ENCODE measurements around the gene SLC15A1. TPM values are rescaled to one million over a fixed set of nuclear protein-coding genes. Genes with fewer than 3 reads are reported as not detected.

The SLC15A1 gene
- total and polyA plus RNA-seq, 4 donors: 5.8 to 19.7 (median 11.6) TPM

DNA sequence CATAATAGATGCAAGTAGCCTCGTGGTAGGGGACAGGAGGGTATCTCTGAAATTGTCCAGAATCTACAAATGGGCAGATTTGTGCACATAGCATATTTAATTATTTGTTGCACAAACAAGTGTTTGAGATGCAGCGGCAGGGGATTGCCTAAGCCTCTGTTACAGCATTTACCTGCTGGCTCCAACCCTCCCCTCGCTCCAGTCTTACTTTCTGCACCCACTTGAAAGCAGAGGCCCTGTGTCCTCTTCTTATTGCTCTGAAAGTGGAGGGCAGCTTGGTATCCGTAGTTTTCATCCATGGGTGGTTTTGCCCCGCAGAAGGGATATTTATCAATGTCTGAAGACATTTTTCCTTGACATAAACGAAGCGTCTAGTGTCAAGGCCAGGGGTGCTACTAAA lies 102.6 kb downstream of the SLC15A1 start:
- Histone ChIP-seq H3K9ac (ENCODE audit: low read depth in 1 of 2, low read length in 2 of 2) (no peak overlapping the region), H3K4me1 (ENCODE audit: control insufficient read depth in 4 of 4, insufficient read depth in 4 of 4, low read length in 3 of 4) (peaks cover 0 to 19% (median 9%) of the 10 kb centered on the region in 4 donors)

DNA sequence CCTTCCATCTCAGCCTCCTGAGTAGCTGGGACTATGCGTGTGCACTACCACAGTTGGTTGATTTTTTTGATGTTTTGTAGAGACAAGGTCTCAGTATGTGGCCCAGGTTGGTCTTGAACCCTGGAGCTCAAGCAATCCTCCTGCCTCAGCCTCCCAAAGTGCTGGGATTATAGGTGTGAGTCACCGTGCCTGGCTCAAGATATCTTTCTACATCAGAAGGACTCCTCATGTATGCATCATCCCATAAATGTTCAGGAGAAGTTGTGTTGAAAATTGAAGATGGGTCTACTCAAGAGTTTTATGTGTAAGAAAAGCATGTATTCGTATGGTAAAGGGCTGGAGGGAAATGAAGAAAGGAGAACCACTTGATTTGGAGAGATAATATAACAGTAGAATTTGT lies 103.8 kb downstream of the SLC15A1 start:
- H3K27me3 ChIP-seq (ENCODE audit: control insufficient read depth in 4 of 4, insufficient read depth in 4 of 4, low read length in 3 of 4): no peaks in the 10 kb centered on the region
- WGBS: 85% methylated on average over 3 of the region's 3 CpGs
- no peak for DNase-seq (ENCODE audit: low spot score)
- H3K9ac ChIP-seq (ENCODE audit: low read depth in 1 of 2, low read length in 2 of 2): no peak overlapping the region
- no peak overlapping the region for H3K4me3 ChIP-seq (ENCODE audit: low read depth in 1 of 3, low read length in 3 of 3)
- H3K27ac ChIP-seq (ENCODE audit: low read depth in 1 of 2, low read length in 2 of 2): no peak overlapping the region
- peaks cover 0 to 19% (median 9%) of the 10 kb centered on the region in 4 donors for H3K4me1 ChIP-seq (ENCODE audit: control insufficient read depth in 4 of 4, insufficient read depth in 4 of 4, low read length in 3 of 4)
- no peaks in the 10 kb centered on the region for H3K9me3 ChIP-seq (ENCODE audit: control insufficient read depth in 4 of 4, low read length in 3 of 4)
- TF ChIP-seq YY1 (IDR thresholded peaks at IDR 0.05) (no peak), NR2F2 (IDR thresholded peaks at IDR 0.05) (no peak), RAD21 (IDR thresholded peaks at IDR 0.05) (no peak)
- no peaks in the 10 kb centered on the region for H3K36me3 ChIP-seq (ENCODE audit: control insufficient read depth in 4 of 4, insufficient read depth in 3 of 4, low read depth in 1 of 4, low read length in 3 of 4)

More for the DNA sequence above, 102.6 kb downstream of the SLC15A1 start:
- Histone ChIP-seq H3K27ac (ENCODE audit: low read depth in 1 of 2, low read length in 2 of 2) (no peak overlapping the region), H3K36me3 (ENCODE audit: control insufficient read depth in 4 of 4, insufficient read depth in 3 of 4, low read depth in 1 of 4, low read length in 3 of 4) (no peaks in the 10 kb centered on the region), H3K9me3 (ENCODE audit: control insufficient read depth in 4 of 4, low read length in 3 of 4) (no peaks in the 10 kb centered on the region), H3K27me3 (ENCODE audit: control insufficient read depth in 4 of 4, insufficient read depth in 4 of 4, low read length in 3 of 4) (no peaks in the 10 kb centered on the region), H3K4me3 (ENCODE audit: low read depth in 1 of 3, low read length in 3 of 3) (no peak overlapping the region)
- no peak for DNase-seq (ENCODE audit: low spot score)
- WGBS: 72% methylated on average over 7 of the region's 7 CpGs
- TF ChIP-seq SP1 (IDR thresholded peaks at IDR 0.05) (no peak), FOXA2 (IDR thresholded peaks at IDR 0.05) (no peak), YY1 (IDR thresholded peaks at IDR 0.05) (no peak), JUND (IDR thresholded peaks at IDR 0.05) (no peak), EGR1 (IDR thresholded peaks at IDR 0.05; ENCODE audit: low read depth in 2 of 2) (no peak), HNF4A (conservative IDR thresholded peaks at IDR 0.05) (no peak), GABPA (IDR thresholded peaks at IDR 0.05 in 1 of 2, conservative IDR thresholded peaks at IDR 0.05 in 1 of 2) (no peak), RAD21 (IDR thresholded peaks at IDR 0.05) (no peak), FOXA1 (IDR thresholded peaks at IDR 0.05) (no peak), HNF4G (IDR thresholded peaks at IDR 0.05) (no peak), RXRA (IDR thresholded peaks at IDR 0.05) (no peak), NR2F2 (IDR thresholded peaks at IDR 0.05) (no peak), TAF1 (conservative IDR thresholded peaks at IDR 0.05) (no peak)
- TF ChIP-seq, protein P1, sequence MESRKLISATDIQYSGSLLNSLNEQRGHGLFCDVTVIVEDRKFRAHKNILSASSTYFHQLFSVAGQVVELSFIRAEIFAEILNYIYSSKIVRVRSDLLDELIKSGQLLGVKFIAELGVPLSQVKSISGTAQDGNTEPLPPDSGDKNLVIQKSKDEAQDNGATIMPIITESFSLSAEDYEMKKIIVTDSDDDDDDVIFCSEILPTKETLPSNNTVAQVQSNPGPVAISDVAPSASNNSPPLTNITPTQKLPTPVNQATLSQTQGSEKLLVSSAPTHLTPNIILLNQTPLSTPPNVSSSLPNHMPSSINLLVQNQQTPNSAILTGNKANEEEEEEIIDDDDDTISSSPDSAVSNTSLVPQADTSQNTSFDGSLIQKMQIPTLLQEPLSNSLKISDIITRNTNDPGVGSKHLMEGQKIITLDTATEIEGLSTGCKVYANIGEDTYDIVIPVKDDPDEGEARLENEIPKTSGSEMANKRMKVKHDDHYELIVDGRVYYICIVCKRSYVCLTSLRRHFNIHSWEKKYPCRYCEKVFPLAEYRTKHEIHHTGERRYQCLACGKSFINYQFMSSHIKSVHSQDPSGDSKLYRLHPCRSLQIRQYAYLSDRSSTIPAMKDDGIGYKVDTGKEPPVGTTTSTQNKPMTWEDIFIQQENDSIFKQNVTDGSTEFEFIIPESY (IDR thresholded peaks at IDR 0.05): no peak
- TF ChIP-seq, protein P2, sequence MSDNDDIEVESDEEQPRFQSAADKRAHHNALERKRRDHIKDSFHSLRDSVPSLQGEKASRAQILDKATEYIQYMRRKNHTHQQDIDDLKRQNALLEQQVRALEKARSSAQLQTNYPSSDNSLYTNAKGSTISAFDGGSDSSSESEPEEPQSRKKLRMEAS (IDR thresholded peaks at IDR 0.05): no peak
- TF ChIP-seq, protein P3, sequence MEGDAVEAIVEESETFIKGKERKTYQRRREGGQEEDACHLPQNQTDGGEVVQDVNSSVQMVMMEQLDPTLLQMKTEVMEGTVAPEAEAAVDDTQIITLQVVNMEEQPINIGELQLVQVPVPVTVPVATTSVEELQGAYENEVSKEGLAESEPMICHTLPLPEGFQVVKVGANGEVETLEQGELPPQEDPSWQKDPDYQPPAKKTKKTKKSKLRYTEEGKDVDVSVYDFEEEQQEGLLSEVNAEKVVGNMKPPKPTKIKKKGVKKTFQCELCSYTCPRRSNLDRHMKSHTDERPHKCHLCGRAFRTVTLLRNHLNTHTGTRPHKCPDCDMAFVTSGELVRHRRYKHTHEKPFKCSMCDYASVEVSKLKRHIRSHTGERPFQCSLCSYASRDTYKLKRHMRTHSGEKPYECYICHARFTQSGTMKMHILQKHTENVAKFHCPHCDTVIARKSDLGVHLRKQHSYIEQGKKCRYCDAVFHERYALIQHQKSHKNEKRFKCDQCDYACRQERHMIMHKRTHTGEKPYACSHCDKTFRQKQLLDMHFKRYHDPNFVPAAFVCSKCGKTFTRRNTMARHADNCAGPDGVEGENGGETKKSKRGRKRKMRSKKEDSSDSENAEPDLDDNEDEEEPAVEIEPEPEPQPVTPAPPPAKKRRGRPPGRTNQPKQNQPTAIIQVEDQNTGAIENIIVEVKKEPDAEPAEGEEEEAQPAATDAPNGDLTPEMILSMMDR (IDR thresholded peaks at IDR 0.05; ENCODE audit: low read depth, low read length, missing input control): no peak
- TF ChIP-seq, protein P4, sequence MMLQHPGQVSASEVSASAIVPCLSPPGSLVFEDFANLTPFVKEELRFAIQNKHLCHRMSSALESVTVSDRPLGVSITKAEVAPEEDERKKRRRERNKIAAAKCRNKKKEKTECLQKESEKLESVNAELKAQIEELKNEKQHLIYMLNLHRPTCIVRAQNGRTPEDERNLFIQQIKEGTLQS (IDR thresholded peaks at IDR 0.05): no peak

Data from liver (tissue), 9 donors.